ENCODE data around the gene KDM5A.
"Not testable (repeated sequence)": the region's sequence is repeated elsewhere in the genome, so short reads cannot be mapped to it uniquely, and the experiment has no call there.

Gene KDM5A

DNA sequence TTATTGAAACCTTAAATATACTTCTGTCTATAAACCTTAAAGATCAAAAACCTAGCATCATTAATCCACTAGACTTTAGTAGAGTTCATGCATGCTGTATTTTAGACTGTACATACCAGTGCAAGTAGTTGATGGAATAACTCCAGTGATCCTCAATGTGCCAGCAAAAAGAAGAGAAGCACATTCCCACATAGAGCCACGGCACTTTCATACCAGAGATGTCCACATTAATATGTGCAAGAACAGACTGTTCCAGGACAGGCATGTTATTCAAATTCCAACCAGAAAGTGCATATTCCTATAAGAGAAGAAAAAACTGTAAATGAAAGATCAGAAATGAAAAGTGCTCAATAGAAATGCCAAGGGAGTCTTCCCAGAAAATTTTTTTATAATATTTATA, 55.0 kb downstream of the KDM5A start:
- no peak for DNase-seq (ENCODE audit: low read depth in 4 of 4, low spot score in 1 of 4)

DNA sequence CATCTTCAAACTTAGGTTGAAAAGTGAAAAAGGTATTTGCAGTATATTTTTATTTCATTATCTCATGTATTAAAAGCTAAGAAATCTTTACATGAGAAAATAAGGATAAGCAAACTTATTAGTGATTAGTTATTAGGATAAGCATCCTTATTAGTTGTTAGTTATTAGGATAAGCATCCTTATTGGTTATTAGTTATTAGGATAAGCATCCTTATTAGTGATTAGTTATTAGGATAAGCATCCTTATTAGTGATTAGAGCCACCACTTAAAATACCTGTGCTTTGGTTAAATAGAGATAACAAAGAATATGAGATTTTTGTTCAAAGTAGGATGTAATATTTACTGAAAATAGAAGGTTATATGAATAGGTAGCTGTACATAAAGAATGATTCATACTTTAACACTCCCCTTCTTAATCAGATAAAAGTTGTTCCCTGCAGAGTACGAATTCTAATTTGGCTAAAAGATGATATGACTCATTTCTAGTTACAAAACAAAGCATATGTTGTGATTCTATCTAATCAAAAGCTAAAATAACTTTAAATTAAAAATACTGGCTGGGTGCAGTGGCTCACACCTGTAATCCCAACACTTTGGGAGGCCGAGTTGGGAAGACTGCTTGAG, 56.4 kb downstream of the KDM5A start:
- no peak for DNase-seq (ENCODE audit: low read depth in 4 of 4, low spot score in 1 of 4)

GRCh38 chr12:331287-331686, 57.8 kb downstream of the KDM5A start:
- DNase-seq (ENCODE audit: low read depth in 4 of 4, low spot score in 1 of 4): no peak

- no peak for DNase-seq (ENCODE audit: low read depth in 4 of 4, low spot score in 1 of 4)
Measured at GRCh38 chr12:325906-326305, 63.2 kb downstream of the KDM5A start.

- DNase-seq (ENCODE audit: low read depth in 4 of 4, low spot score in 1 of 4): no peak
Measured at GRCh38 chr12:323507-323906, 65.6 kb downstream of the KDM5A start.

DNA sequence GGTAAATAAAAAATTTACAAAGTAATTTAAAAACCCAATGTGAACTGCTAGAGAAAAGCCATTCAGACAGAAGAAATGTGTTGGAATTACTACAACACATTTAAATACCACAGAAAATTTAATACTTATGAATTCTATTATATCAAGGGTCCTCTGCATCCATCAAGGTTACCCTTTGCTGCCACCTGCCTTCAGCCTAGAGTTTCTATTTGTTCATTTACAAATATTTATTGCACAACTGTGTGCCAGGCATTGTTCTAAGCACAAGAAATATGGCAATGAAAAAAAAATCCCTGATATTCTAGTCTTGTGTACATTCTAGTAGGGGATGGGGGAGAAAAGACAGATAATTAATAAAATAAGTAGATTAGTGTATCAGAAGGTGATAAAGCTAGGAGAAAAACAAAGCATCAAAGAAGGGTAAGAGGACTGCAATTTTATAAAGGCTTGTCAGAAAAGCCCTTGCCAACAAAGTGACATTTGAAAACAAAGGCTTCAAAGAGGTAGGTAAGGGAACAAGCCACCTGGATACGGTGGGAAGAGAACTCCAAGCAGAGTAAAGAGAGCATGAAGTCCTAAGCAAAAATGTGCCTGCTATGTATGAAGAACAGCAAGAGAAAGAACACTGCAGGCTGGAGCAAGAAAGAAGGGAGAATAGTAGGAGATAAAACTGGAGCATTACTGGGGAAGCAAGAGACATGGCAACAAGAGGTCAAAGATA, 67.4 kb downstream of the KDM5A start:
- no peak for DNase-seq (ENCODE audit: low read depth in 4 of 4, low spot score in 1 of 4)

DNA sequence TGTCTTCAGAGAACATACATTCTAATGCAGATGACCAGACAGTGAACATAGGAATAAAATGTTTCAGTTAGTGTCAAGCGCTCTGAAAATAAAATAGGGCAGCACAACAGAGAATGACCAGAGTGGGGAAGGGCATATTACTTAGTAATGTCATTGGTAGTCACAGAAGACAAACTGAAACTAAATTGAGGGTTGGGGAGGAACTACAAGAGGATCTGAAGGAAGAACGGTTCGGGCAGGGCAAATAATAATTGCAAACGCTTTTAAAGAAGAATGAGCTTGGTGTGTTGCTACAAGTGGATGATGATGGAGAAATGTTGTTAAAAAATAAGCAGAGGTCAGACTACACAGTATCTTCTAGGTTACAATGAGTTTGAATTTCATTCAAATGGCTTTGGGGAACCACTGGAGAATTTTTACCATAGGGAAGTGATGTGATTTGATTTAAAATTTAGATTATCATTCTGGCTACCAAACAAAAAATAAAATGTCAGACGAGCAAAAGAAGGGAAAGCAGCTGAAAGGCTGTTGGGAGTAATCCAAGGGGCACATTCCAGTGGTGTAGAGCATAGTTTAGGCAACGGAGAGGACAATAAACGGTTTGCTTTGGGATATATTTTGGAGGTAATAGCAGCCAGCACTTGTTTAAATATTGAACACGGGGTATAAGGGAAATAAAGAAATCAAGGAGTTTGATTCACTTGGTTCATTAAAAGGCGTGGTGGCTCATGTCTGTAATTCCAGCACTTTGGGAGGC, 70.2 kb downstream of the KDM5A start:
- DNase-seq (ENCODE audit: low read depth in 4 of 4, low spot score in 1 of 4): no peak

- DNase-seq (ENCODE audit: low read depth in 4 of 4, low spot score in 1 of 4): no peak
Measured at GRCh38 chr12:308511-308910, 80.6 kb downstream of the KDM5A start.

- DNase-seq (ENCODE audit: low read depth in 4 of 4, low spot score in 1 of 4): no peak
Measured at GRCh38 chr12:307406-307805, 81.7 kb downstream of the KDM5A start.

GRCh38 chr12:304805-305204, 84.3 kb downstream of the KDM5A start:
- DNase-seq (ENCODE audit: low read depth in 4 of 4, low spot score in 1 of 4): no peak

DNA sequence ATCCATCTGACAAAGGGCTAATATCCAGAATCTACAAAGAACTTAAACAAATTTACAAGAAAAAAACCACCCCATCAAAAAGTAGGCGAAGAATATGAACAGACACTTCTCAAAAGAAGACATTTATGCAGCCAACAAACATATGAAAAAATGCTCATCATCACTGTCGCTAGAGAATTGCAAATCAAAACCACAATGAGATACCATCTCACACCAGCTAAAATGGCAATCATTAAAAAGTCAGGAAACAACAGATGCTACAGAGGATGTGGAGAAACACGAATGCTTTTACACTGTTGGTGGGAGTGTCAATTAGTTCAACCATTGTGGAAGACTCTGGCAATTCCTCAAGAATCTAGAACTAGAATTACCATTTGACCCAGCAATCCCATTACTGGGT, 86.4 kb downstream of the KDM5A start:
- DNase-seq (ENCODE audit: low read depth in 4 of 4, low spot score in 1 of 4): not testable (repeated sequence)

DNA sequence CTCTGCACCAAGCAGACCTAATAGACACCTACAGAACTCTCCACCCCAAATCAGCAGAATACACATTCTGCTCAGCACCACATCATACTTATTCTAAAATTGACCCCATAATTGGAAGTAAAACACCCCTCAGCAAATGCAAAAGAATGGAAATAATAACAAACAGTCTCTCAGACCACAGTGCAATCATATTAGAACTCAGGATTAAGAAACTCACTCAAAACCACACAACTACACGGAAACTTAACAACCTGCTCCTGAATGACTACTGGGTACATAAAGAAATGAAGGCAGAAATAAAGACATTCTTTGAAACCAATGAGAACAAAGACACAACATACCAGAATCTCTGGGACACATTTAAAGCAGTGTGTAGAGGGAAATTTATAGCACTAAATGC, 89.0 kb downstream of the KDM5A start:
- not testable (repeated sequence) for DNase-seq (ENCODE audit: low read depth in 4 of 4, low spot score in 1 of 4)

GRCh38 chr12:299511-299910, 89.6 kb downstream of the KDM5A start:
- DNase-seq (ENCODE audit: low read depth in 4 of 4, low spot score in 1 of 4): not testable (repeated sequence)

- not testable (repeated sequence) for DNase-seq (ENCODE audit: low read depth in 4 of 4, low spot score in 1 of 4)
Measured at GRCh38 chr12:298059-298458, 91.1 kb downstream of the KDM5A start.

DNA sequence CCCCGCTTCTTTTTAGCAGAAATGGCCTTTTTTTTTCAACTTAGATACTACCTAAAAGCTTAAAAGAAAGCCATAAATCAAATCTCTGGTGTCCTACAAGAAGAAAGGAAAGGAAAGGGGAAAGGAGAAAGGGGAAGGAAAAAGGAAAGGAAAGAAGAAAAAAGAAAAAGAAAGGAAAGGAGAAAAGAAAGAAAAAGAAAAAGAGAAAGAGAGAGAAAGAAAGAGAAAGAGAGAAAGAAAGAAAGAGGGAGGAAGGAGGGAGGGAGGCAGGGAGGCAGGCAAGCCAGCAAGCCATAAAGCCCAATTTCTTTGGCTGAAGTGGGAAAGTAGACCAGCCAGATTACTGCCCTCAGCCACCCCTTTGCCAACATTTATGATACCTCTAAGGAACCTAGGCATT, 94.0 kb downstream of the KDM5A start:
- no peak for DNase-seq (ENCODE audit: low read depth in 4 of 4, low spot score in 1 of 4)

DNA sequence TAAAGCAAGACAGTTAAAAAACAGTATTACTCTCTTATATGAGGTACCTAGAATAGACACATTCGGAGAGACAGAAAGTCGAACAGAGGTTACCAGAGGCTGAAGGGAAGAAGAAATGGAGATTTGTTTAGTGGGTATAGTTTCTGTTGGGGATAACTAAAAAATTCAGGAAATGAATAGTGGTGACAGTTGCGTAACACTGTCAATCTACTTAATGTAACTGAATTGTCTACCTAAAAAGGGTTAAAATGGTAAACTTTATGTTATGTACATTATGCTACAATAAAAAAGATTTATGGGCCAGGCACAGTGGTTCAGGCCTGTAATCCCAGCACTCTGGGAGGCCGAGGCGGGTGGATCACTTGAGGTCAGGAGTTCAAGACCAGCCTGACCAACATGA, 95.9 kb downstream of the KDM5A start:
- DNase-seq (ENCODE audit: low read depth in 4 of 4, low spot score in 1 of 4): no peak

DNA sequence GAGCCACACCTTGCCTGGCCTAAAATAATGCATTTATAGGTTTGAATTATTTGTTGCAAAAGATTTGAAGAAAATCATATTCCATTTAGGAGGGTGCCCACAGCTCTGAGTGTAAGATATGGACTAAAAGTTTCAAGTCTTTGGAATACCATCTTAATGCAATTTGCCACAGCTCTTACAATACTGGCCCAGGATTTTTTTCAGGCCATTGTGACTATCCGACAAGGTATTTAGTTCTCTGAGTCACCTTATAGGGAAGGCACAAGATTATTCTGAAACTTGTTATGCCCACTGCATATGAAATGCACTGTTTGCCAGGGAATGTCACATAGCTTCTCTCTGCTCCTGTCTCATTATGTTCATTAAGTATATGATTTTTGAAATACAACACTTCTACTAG, 96.9 kb downstream of the KDM5A start:
- no peak for DNase-seq (ENCODE audit: low read depth in 4 of 4, low spot score in 1 of 4)

- no peak for DNase-seq (ENCODE audit: low read depth in 4 of 4, low spot score in 1 of 4)
Measured at GRCh38 chr12:291153-291723, 97.9 kb downstream of the KDM5A start.

- no peak for DNase-seq (ENCODE audit: low read depth in 4 of 4, low spot score in 1 of 4)
Measured at GRCh38 chr12:288687-289086, 100.4 kb downstream of the KDM5A start.

DNA sequence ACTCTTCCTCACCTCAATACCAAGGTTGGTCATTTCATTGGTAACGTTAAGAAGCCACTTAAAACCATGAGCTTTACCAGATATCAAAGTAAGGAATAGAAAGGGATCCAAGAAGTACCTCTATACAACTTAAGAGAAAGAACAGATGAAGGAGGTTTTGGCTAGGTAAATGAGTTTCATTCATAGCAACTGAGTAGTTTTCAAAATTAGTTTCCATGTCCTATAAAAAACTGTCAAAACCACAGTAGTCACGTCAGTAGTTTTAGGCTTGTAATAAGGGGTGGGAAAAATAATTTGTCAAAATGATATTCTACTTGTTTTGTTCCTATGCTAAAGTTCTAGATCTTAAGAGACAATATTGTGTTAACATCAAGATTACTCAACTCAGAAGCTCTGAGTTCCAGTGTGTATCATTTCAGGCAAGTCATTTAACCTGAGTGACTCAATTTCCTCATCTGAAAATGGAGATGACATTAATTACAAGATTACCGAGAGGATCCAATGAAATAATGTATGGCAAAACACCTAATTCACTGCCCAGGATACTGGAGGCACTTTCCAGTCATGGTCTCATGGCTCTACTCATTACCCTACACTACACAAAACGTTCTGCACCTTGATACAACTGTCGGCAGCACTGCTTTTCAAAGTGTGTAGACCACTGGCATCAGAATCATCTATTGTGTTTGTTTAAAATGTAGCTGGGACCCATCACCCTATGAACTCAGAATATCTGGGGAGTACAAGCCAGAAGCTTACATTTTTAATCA, 102.4 kb downstream of the KDM5A start:
- DNase-seq (ENCODE audit: low read depth in 4 of 4, low spot score in 1 of 4): no peak

- DNase-seq (ENCODE audit: low read depth in 4 of 4, low spot score in 1 of 4): no peak
Measured at GRCh38 chr12:278046-278445, 111.1 kb downstream of the KDM5A start.
